ENCODE data around the gene SKAP1. TPM values are rescaled to one million over a fixed set of nuclear protein-coding genes. Genes with fewer than 3 reads are reported as not detected.

Gene SKAP1
- total RNA-seq (2022): not detected in 2 replicates
- Bru-seq, nascent RNA: percentile 1 among the genes with signal in this experiment
- BruChase-seq, experiment 1, labeled RNA remaining after a 6-hour chase: percentile 1 among the genes with signal in this experiment
- BruChase-seq, experiment 2, labeled RNA remaining after a 2-hour chase: percentile 0 among the genes with signal in this experiment
- long read RNA-seq: 0 reads

DNA sequence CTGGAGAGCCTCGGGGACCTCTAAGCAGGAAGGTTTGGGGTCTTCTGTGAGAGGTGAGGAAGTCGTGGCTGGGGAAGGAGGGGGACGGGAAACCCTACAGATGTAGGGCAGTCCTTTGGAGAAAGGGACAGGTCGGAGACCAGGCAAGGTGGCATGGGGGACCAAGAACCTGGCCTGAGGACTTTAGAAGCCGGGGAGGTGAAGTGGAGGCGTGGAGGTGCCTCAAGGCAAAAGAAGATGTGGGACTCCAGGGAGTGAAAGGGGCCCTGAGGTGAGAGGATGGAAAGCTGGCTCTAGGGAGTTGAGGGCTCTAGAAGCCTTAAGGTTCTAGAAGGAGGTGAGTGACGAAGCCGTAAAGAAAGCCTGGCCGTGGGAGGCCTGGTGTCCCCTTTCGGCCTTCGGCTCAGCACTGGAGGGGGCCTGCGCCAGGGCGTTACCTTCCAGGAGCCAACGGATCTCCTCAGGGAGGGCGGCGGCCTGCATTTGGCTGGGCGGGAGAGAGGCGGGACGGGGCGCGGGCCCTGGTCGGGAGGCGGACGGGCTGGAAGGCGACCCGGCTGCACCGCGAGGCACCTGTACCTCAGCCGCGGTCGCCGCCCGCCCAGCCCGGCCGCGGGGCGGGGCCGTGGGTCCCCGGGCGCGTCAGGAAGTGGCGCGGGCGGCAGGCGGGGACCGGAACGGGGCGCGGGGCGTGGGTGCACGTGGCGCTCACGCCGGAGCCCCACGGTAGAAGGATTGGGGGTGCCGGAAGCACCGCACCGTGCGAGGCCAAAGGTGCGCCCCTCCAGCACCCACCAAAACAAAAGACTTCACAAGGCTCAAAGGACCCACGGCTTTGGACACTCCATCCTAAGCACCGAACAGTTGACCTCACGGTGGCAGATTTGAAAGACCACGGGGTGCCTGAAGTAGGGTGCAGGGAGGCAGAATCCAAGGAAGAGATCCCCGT is at the start of gene SKAP1:
TSS of gene SKAP1 (minus strand) at position 577 of the 949 bp plus-strand sequence.
- DNase-seq (ENCODE audit: unreplicated experiment): no peak
- ChIA-PET POLR2A (no interaction called here), CTCF (no interaction called here)
- Mint-ChIP-seq H3K4me3 (ENCODE audit: unreplicated experiment) (no peak within 1 kb of the TSS), H3K27me3 (ENCODE audit: insufficient read depth, unreplicated experiment) (peaks cover 47% of the 10 kb centered on the region), H3K36me3 (ENCODE audit: insufficient read depth, unreplicated experiment) (no peaks in the 10 kb centered on the region), H3K9me3 (ENCODE audit: unreplicated experiment) (no peaks in the 10 kb centered on the region), H3K27ac (ENCODE audit: low read depth, unreplicated experiment) (no peak within 1 kb of the TSS), H3K4me1 (ENCODE audit: insufficient read depth, unreplicated experiment) (no peaks in the 10 kb centered on the region)
- no TSS peak for BruUV-seq (replicated peaks)
- TF ChIP-seq, protein P1, sequence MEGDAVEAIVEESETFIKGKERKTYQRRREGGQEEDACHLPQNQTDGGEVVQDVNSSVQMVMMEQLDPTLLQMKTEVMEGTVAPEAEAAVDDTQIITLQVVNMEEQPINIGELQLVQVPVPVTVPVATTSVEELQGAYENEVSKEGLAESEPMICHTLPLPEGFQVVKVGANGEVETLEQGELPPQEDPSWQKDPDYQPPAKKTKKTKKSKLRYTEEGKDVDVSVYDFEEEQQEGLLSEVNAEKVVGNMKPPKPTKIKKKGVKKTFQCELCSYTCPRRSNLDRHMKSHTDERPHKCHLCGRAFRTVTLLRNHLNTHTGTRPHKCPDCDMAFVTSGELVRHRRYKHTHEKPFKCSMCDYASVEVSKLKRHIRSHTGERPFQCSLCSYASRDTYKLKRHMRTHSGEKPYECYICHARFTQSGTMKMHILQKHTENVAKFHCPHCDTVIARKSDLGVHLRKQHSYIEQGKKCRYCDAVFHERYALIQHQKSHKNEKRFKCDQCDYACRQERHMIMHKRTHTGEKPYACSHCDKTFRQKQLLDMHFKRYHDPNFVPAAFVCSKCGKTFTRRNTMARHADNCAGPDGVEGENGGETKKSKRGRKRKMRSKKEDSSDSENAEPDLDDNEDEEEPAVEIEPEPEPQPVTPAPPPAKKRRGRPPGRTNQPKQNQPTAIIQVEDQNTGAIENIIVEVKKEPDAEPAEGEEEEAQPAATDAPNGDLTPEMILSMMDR (IDR thresholded peaks at IDR 0.05; ENCODE audit: unreplicated experiment): no peak
- intact Hi-C loops (cut with micrococcal nuclease): no loop called here

DNA sequence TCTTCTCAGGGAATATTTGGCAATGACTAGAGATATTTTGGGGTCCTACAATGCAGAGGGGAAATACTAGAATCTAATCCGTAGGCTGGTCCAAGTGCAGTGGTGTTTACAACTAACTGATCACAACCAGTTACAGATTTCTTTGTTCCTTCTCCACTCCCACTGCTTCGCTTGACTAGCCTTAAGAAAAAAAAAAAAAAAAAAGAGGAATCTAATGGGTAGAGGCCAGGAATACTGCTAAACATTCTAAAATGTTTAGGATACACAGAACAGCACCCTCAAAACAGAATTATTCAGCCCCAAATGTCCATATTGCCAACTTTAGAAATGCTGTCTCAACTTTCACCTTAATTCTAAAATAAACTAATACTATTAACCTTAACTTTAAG is 49.0 kb upstream of the SKAP1 start:
- intact Hi-C loops (cut with micrococcal nuclease): no loop called here
- H3K9me3 Mint-ChIP-seq (ENCODE audit: unreplicated experiment): no peaks in the 10 kb centered on the region
- H3K4me3 Mint-ChIP-seq (ENCODE audit: unreplicated experiment): no peak overlapping the region
- POLR2A ChIA-PET: interaction anchor here (0.7 to 1.0 kb wide), 2 partner anchors 83 to 130 kb away, joined by 3 to 5 read pairs; no protein-coding TSS in a partner anchor
- H3K27me3 Mint-ChIP-seq (ENCODE audit: insufficient read depth, unreplicated experiment): no peaks in the 10 kb centered on the region
- no peaks in the 10 kb centered on the region for H3K36me3 Mint-ChIP-seq (ENCODE audit: insufficient read depth, unreplicated experiment)
- BruUV-seq (replicated peaks): no TSS peak
- no peak for DNase-seq (ENCODE audit: unreplicated experiment)
- H3K4me1 Mint-ChIP-seq (ENCODE audit: insufficient read depth, unreplicated experiment): peaks cover 18% of the 10 kb centered on the region
- no peak overlapping the region for H3K27ac Mint-ChIP-seq (ENCODE audit: low read depth, unreplicated experiment)
- TF ChIP-seq, protein P1 (IDR thresholded peaks at IDR 0.05; ENCODE audit: unreplicated experiment): no peak
- CTCF ChIA-PET: interaction anchor here (0.6 kb wide), 1 partner anchor 117 kb away, joined by 4 read pairs; no protein-coding TSS in a partner anchor

DNA sequence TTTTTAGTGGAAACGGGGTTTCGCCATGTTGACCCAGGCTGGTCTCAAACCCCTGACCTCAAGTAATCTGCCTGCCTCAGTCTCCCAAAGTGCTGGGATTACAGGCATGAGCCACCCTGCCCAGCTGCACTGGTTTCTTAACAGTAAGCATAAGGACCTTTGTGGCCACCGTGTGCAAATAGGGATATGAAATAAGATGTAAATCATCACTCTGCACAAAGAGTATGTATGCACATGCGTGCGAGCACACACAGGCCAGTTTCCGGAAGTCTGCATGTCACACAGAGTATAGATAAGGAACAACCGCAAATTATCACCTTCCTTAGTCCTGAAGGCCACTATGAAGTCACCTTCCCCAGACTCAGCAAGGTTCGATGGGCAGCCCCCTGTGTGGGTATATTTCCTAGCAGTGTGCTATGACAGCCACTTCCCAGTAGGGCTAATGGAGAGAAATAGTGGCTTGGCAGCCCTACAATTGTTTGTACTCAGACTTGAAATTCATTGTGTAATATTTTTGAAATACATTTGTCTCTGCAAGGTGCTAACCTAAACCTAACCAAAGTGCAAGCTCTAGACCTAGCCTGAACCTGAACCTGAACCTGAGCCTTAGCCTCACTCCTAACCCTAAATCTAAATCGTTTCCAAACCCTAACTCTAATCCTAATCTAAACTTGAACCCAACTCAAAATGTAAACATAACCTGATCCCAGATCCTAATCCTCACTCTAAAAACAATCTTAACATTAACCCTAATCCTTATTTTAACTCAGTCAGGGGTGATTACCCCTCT is 48.4 kb upstream of the SKAP1 start:
- no peaks in the 10 kb centered on the region for H3K27me3 Mint-ChIP-seq (ENCODE audit: insufficient read depth, unreplicated experiment)
- no peaks in the 10 kb centered on the region for H3K36me3 Mint-ChIP-seq (ENCODE audit: insufficient read depth, unreplicated experiment)
- TF ChIP-seq, protein P1 (IDR thresholded peaks at IDR 0.05; ENCODE audit: unreplicated experiment): no peak
- intact Hi-C loops (cut with micrococcal nuclease): no loop called here
- H3K4me3 Mint-ChIP-seq (ENCODE audit: unreplicated experiment): no peak overlapping the region
- CTCF ChIA-PET: no interaction called here
- no TSS peak for BruUV-seq (replicated peaks)
- POLR2A ChIA-PET: interaction anchor here (0.7 kb wide), 1 partner anchor 131 kb away, joined by 3 read pairs; no protein-coding TSS in a partner anchor
- no peaks in the 10 kb centered on the region for H3K9me3 Mint-ChIP-seq (ENCODE audit: unreplicated experiment)
- peaks cover 16% of the 10 kb centered on the region for H3K4me1 Mint-ChIP-seq (ENCODE audit: insufficient read depth, unreplicated experiment)
- H3K27ac Mint-ChIP-seq (ENCODE audit: low read depth, unreplicated experiment): no peak overlapping the region
- no peak for DNase-seq (ENCODE audit: unreplicated experiment)

All from MCF 10A (cell line).